Measurements from ENCODE around the gene SRBD1. TPM values are rescaled to one million over a fixed set of nuclear protein-coding genes. Genes with fewer than 3 reads are reported as not detected.

Gene SRBD1
- total RNA-seq, 3 donors from 2014 or later (not counting 1 experiment from before 2014, with no cell fraction given), result 34.5 to 40.0 (median 38.8) TPM

DNA sequence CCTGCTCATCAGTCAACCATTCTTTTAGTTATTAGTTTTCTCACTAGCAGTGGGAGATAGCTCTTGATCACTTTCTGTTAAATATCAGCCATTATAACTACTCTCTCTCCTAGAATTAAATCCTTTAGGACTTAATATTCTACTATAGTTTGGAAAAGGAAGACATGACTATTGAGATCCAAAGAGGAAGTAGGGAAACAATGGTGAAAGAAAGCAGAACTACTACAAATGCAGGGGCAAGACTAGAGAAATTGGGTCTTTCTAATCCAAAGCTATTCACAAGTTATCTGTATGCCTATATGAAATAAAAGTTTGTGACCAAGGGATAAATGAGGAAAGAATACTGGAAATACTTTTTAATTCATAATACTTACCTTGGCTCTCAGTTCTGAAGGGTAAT is 65.1 kb downstream of the SRBD1 start:
- peaks cover 39% of the 10 kb centered on the region for H3K36me3 Mint-ChIP-seq
- peaks cover 54% of the 10 kb centered on the region for H3K36me3 ChIP-seq (ENCODE audit: control insufficient read depth, insufficient read depth, low read length)
- intact Hi-C loops (cut with micrococcal nuclease), result no loop called here

DNA sequence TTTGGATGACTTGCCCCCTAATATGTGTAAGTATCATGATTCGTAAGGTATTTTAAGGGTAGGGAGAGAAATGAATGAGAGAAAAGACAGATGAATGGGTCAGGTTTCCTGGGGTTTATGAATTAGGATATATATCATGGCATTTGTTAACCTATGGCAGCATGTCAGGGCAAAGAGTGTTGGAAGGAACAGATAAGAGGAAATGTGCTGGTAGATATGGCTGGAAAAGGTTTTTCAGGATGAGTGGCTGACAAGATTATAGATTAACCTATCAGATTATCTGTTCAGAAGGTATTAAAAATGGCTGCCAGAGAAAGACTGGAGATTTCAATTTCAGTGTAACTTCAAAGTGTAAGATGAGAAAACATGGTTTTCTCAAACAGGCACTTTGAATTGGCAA is 67.8 kb downstream of the SRBD1 start:
- ATAC-seq, result no peak
- DNase-seq, result no peak
- Mint-ChIP-seq H3K4me3 (no peak overlapping the region), H3K36me3 (peaks cover 28% of the 10 kb centered on the region), H3K4me1 (no peaks in the 10 kb centered on the region), H3K27ac (no peak overlapping the region), H3K9me3 (no peaks in the 10 kb centered on the region), H3K27me3 (ENCODE audit: low read depth in 2 of 2) (no peaks in the 10 kb centered on the region)
- Histone ChIP-seq H3K4me3 (ENCODE audit: low read length) (no peak overlapping the region), H3K27ac (ENCODE audit: low read length) (no peak overlapping the region), H3K36me3 (ENCODE audit: control insufficient read depth, insufficient read depth, low read length) (peaks cover 53% of the 10 kb centered on the region), H3K4me1 (ENCODE audit: control insufficient read depth, insufficient read depth, low read length) (no peaks in the 10 kb centered on the region), H3K9me3 (ENCODE audit: control insufficient read depth, insufficient read depth, low read length) (peaks cover 15% of the 10 kb centered on the region), H3K27me3 (ENCODE audit: control insufficient read depth, insufficient read depth, low read length) (no peaks in the 10 kb centered on the region)
- WGBS (ENCODE audit: insufficient coverage), result 96% methylated on average over 1 of the region's 1 CpG
- intact Hi-C loops (cut with micrococcal nuclease), result no loop called here
- TF ChIP-seq, protein P1, sequence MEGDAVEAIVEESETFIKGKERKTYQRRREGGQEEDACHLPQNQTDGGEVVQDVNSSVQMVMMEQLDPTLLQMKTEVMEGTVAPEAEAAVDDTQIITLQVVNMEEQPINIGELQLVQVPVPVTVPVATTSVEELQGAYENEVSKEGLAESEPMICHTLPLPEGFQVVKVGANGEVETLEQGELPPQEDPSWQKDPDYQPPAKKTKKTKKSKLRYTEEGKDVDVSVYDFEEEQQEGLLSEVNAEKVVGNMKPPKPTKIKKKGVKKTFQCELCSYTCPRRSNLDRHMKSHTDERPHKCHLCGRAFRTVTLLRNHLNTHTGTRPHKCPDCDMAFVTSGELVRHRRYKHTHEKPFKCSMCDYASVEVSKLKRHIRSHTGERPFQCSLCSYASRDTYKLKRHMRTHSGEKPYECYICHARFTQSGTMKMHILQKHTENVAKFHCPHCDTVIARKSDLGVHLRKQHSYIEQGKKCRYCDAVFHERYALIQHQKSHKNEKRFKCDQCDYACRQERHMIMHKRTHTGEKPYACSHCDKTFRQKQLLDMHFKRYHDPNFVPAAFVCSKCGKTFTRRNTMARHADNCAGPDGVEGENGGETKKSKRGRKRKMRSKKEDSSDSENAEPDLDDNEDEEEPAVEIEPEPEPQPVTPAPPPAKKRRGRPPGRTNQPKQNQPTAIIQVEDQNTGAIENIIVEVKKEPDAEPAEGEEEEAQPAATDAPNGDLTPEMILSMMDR (IDR thresholded peaks at IDR 0.05), result no peak

More for the DNA sequence above, 65.1 kb downstream of the SRBD1 start:
- Histone ChIP-seq H3K27ac (ENCODE audit: low read length) (no peak overlapping the region), H3K4me1 (ENCODE audit: control insufficient read depth, insufficient read depth, low read length) (no peaks in the 10 kb centered on the region), H3K9me3 (ENCODE audit: control insufficient read depth, insufficient read depth, low read length) (peaks cover 13% of the 10 kb centered on the region), H3K4me3 (ENCODE audit: low read length) (no peak overlapping the region), H3K27me3 (ENCODE audit: control insufficient read depth, insufficient read depth, low read length) (no peaks in the 10 kb centered on the region)
- Mint-ChIP-seq H3K9me3 (no peaks in the 10 kb centered on the region), H3K4me1 (no peaks in the 10 kb centered on the region), H3K4me3 (no peak overlapping the region), H3K27me3 (ENCODE audit: low read depth in 2 of 2) (no peaks in the 10 kb centered on the region), H3K27ac (peak overlapping the region in 1 of 2 donors; percentile 5)
- no peak for DNase-seq
- TF ChIP-seq, protein P1 (IDR thresholded peaks at IDR 0.05), result no peak
- no peak for ATAC-seq

DNA sequence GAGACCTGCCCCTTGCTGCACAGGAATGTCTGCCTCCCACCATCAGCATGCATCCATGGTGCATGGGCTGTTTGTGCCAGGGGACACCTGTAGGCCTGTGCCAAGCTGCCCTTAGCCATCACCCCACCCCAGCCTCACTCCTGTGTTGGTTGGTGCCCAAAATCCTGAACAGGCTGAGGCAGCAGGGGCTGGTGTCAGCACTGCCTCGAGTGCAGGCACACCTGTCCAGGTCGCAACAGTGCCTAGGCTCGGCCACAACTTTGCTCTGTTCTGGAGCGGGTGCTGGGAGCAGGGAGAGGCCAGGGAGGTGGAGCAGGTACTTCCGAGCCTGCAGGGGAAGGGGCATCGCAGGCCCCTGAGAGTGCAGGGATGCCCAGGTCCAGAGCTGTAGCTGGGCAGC is 69.1 kb downstream of the SRBD1 start:
- H3K9me3 ChIP-seq (ENCODE audit: control insufficient read depth, insufficient read depth, low read length), result peaks cover 15% of the 10 kb centered on the region
- Mint-ChIP-seq H3K27me3 (ENCODE audit: low read depth in 2 of 2) (no peaks in the 10 kb centered on the region), H3K9me3 (no peaks in the 10 kb centered on the region), H3K36me3 (peaks cover 39% of the 10 kb centered on the region), H3K4me3 (no peak overlapping the region), H3K4me1 (no peaks in the 10 kb centered on the region), H3K27ac (no peak overlapping the region)
- ATAC-seq, result no peak
- no peak for DNase-seq
- intact Hi-C loops (cut with micrococcal nuclease), result no loop called here
- no peaks in the 10 kb centered on the region for H3K4me1 ChIP-seq (ENCODE audit: control insufficient read depth, insufficient read depth, low read length)
- no peak overlapping the region for H3K4me3 ChIP-seq (ENCODE audit: low read length)
- H3K27me3 ChIP-seq (ENCODE audit: control insufficient read depth, insufficient read depth, low read length), result no peaks in the 10 kb centered on the region
- TF ChIP-seq, protein P1 (IDR thresholded peaks at IDR 0.05), result no peak
- WGBS (ENCODE audit: insufficient coverage), result 97% methylated on average over 6 of the region's 6 CpGs
- peaks cover 46% of the 10 kb centered on the region for H3K36me3 ChIP-seq (ENCODE audit: control insufficient read depth, insufficient read depth, low read length)
- no peak overlapping the region for H3K27ac ChIP-seq (ENCODE audit: low read length)

DNA sequence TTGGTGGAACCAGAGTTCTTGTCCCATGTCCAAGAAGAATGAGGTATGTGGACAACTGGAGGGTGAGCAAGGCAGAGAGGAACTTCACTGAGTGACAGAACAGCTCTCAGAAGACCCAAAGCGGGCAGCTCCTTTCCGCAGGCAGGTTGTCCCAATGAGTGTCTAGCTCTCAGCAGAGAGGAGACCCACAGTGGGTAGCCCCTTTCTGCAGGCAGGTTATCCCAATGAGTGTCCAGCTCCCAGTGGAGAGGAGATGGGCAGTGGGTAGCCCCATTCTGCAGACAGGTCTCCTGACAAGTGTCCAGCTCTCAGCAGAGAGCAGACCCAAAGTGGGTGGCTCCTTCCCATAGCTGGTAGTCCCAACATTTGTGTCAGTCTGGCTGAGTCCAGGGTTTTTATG is 69.6 kb downstream of the SRBD1 start:
- DNase-seq (no peak), ATAC-seq (no peak)
- Mint-ChIP-seq H3K4me1 (no peaks in the 10 kb centered on the region), H3K27me3 (ENCODE audit: low read depth in 2 of 2) (no peaks in the 10 kb centered on the region), H3K9me3 (no peaks in the 10 kb centered on the region), H3K27ac (no peak overlapping the region), H3K4me3 (no peak overlapping the region), H3K36me3 (peaks cover 42% of the 10 kb centered on the region)
- H3K4me1 ChIP-seq (ENCODE audit: control insufficient read depth, insufficient read depth, low read length), result no peaks in the 10 kb centered on the region
- no peak overlapping the region for H3K4me3 ChIP-seq (ENCODE audit: low read length)
- no peak overlapping the region for H3K27ac ChIP-seq (ENCODE audit: low read length)
- TF ChIP-seq, protein P1 (IDR thresholded peaks at IDR 0.05), result no peak
- H3K27me3 ChIP-seq (ENCODE audit: control insufficient read depth, insufficient read depth, low read length), result no peaks in the 10 kb centered on the region
- peaks cover 15% of the 10 kb centered on the region for H3K9me3 ChIP-seq (ENCODE audit: control insufficient read depth, insufficient read depth, low read length)
- peaks cover 41% of the 10 kb centered on the region for H3K36me3 ChIP-seq (ENCODE audit: control insufficient read depth, insufficient read depth, low read length)
- 95% methylated on average over 2 of the region's 2 CpGs for WGBS (ENCODE audit: insufficient coverage)
- intact Hi-C loops (cut with micrococcal nuclease), result no loop called here
